ENCODE results near the gene ACOT11. TPM values are rescaled to one million over a fixed set of nuclear protein-coding genes. Genes with fewer than 3 reads are reported as not detected.

The ACOT11 gene
- total and polyA plus RNA-seq, 10 of the 15 experiments (the other 5 are each of a cell fraction or from before 2014, with no cell fraction given): 0.04 to 0.85 (median 0.39) TPM; not detected in 1

DNA sequence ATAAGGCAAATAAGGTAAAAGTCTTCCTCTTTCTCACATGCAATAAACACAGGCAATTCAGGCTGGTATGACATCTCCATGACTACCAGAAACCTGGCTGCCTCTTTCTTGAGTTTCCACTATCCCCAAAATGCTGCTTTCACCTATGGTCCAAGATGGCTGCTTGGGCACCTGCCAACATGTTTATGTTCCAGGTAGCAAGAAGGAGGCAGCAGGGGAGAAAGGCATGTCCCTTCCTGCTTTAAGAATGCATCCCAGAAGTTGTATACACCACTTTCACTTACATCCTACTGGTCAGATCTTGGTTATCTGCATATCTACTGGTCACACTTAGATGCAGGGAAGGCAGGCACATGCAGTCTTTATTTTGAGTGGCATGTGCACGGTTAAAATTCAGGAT is 19.4 kb upstream of the ACOT11 start:
- ChIA-PET POLR2A (no interaction called here), CTCF (no interaction called here), RAD21 (ENCODE audit: unreplicated experiment) (no interaction called here), SMC1A (ENCODE audit: uncharacterized antibody, unreplicated experiment) (no interaction called here)
- no peak overlapping the region for H3K4me3 ChIP-seq
- no peak overlapping the region for H2AFZ ChIP-seq (ENCODE audit: control insufficient read depth, low read depth, low read length)
- intact Hi-C loops (cut with micrococcal nuclease; ENCODE audit: unreplicated experiment) (no loop called here), in situ Hi-C loops (cut with MboI) (no loop called here)
- FAIRE-seq (no peak), ATAC-seq (no peak), DNase-seq (ENCODE audit: low read depth, low spot score) (no peak)
- H3K27ac ChIP-seq (ENCODE audit: control insufficient read depth, insufficient read depth): no peak overlapping the region
- no peaks in the 10 kb centered on the region for H3K4me1 ChIP-seq (ENCODE audit: control insufficient read depth, insufficient read depth, low read length)
- no peaks in the 10 kb centered on the region for H4K20me1 ChIP-seq (ENCODE audit: control insufficient read depth, insufficient read depth)
- TF ChIP-seq ATF7 (IDR thresholded peaks at IDR 0.05; ENCODE audit: low read depth): no peak
- H3K36me3 ChIP-seq (ENCODE audit: control insufficient read depth in 2 of 2, insufficient read depth in 2 of 2, low read length in 1 of 2): no peaks in the 10 kb centered on the region
- no peak overlapping the region for H3K4me2 ChIP-seq (ENCODE audit: control insufficient read depth, insufficient read depth)
- WGBS (ENCODE audit: insufficient coverage, insufficient replicate concordance, low lambda C conversion rate, missing lambda C conversion rate): 16% methylated on average over 1 of the region's 1 CpG
- H3K9ac ChIP-seq (ENCODE audit: control insufficient read depth, insufficient read depth, low read length): no peak overlapping the region
- no TSS peak for BruUV-seq (replicated peaks)
- H3K9me3 ChIP-seq (replicated peaks; ENCODE audit: control insufficient read depth, insufficient read depth, low read length): no peaks in the 10 kb centered on the region
- 0 out of 4 replicates have a peak, but pooled peaks cover 0 to 2% of the 10 kb centered on the region in 2 experiments for H3K27me3 ChIP-seq (replicated peaks in 1 of 2; ENCODE audit: control insufficient read depth in 2 of 2, insufficient read depth in 2 of 2, low read length in 1 of 2)
- no peaks in the 10 kb centered on the region for H3K79me2 ChIP-seq (ENCODE audit: control insufficient read depth, insufficient read depth, low read length)

GRCh38 chr1:54532033-54532432 is 16.0 kb upstream of the ACOT11 start:
- H3K9me3 ChIP-seq (replicated peaks; ENCODE audit: control insufficient read depth, insufficient read depth, low read length): no peaks in the 10 kb centered on the region
- in situ Hi-C loops (cut with MboI) (no loop called here), intact Hi-C loops (cut with micrococcal nuclease; ENCODE audit: unreplicated experiment) (no loop called here)
- POLR2A ChIA-PET: no interaction called here
- RAD21 ChIA-PET (ENCODE audit: unreplicated experiment): no interaction called here
- no peak overlapping the region for H3K9ac ChIP-seq (ENCODE audit: control insufficient read depth, insufficient read depth, low read length)
- ATAC-seq (no peak), FAIRE-seq (no peak), DNase-seq (ENCODE audit: low read depth, low spot score) (no peak)
- H2AFZ ChIP-seq (ENCODE audit: control insufficient read depth, low read depth, low read length): no peak overlapping the region
- H3K4me3 ChIP-seq: no peak overlapping the region
- H4K20me1 ChIP-seq (ENCODE audit: control insufficient read depth, insufficient read depth): no peaks in the 10 kb centered on the region
- H3K4me2 ChIP-seq (ENCODE audit: control insufficient read depth, insufficient read depth): no peak overlapping the region
- 91% methylated on average over 2 of the region's 2 CpGs for WGBS (ENCODE audit: insufficient coverage, insufficient replicate concordance, low lambda C conversion rate, missing lambda C conversion rate)
- H3K79me2 ChIP-seq (ENCODE audit: control insufficient read depth, insufficient read depth, low read length): no peaks in the 10 kb centered on the region
- SMC1A ChIA-PET (ENCODE audit: uncharacterized antibody, unreplicated experiment): no interaction called here
- 0 out of 4 replicates have a peak, but pooled peaks cover 0 to 2% of the 10 kb centered on the region in 2 experiments for H3K27me3 ChIP-seq (replicated peaks in 1 of 2; ENCODE audit: control insufficient read depth in 2 of 2, insufficient read depth in 2 of 2, low read length in 1 of 2)
- BruUV-seq (replicated peaks): no TSS peak
- H3K36me3 ChIP-seq (ENCODE audit: control insufficient read depth in 2 of 2, insufficient read depth in 2 of 2, low read length in 1 of 2): no peaks in the 10 kb centered on the region
- no peak overlapping the region for H3K27ac ChIP-seq (ENCODE audit: control insufficient read depth, insufficient read depth)
- no peaks in the 10 kb centered on the region for H3K4me1 ChIP-seq (ENCODE audit: control insufficient read depth, insufficient read depth, low read length)
- CTCF ChIA-PET: no interaction called here
- TF ChIP-seq NRF1 (conservative IDR thresholded peaks at IDR 0.05; ENCODE audit: low read depth, low read length) (no peak), SIN3A (IDR thresholded peaks at IDR 0.05; ENCODE audit: low read depth, low read length) (no peak), CREB1 (IDR thresholded peaks at IDR 0.05; ENCODE audit: low read depth) (no peak), SKIL (IDR thresholded peaks at IDR 0.05; ENCODE audit: low read depth, poor library complexity, severe bottlenecking) (no peak), ZNF217 (IDR thresholded peaks at IDR 0.05) (no peak), PBX3 (IDR thresholded peaks at IDR 0.05; ENCODE audit: insufficient replicate concordance, low read depth, low read length) (no peak), ZNF207 (IDR thresholded peaks at IDR 0.05; ENCODE audit: borderline replicate concordance) (no peak), SMAD5 (IDR thresholded peaks at IDR 0.05; ENCODE audit: low read depth) (no peak), TAF1 (IDR thresholded peaks at IDR 0.05; ENCODE audit: borderline replicate concordance, low read depth, low read length) (no peak)
- TF ChIP-seq, protein P1, sequence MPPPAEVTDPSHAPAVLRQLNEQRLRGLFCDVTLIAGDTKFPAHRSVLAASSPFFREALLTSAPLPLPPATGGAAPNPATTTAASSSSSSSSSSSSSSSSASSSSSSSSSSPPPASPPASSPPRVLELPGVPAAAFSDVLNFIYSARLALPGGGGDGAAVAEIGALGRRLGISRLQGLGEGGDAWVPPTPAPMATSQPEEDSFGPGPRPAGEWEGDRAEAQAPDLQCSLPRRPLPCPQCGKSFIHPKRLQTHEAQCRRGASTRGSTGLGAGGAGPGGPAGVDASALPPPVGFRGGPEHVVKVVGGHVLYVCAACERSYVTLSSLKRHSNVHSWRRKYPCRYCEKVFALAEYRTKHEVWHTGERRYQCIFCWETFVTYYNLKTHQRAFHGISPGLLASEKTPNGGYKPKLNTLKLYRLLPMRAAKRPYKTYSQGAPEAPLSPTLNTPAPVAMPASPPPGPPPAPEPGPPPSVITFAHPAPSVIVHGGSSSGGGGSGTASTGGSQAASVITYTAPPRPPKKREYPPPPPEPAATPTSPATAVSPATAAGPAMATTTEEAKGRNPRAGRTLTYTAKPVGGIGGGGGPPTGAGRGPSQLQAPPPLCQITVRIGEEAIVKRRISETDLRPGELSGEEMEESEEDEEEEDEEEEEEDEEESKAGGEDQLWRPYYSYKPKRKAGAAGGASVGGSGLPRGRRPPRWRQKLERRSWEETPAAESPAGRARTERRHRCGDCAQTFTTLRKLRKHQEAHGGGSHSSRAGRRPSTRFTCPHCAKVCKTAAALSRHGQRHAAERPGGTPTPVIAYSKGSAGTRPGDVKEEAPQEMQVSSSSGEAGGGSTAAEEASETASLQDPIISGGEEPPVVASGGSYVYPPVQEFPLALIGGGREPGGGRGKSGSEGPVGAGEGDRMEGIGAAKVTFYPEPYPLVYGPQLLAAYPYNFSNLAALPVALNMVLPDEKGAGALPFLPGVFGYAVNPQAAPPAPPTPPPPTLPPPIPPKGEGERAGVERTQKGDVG (CRISPR knock-in tag; IDR thresholded peaks at IDR 0.05): no peak
